Astrocyte (in vitro differentiated cells and primary cell): ENCODE results near the gene PRKG1.

Experiments used
- CTCF ChIP-seq: IDR thresholded peaks from 2 replicates; pipeline ENCODE4 v1.5.1; 2011; ENCODE audit warnings: low read depth, mild to moderate bottlenecking, inconsistent platforms, low read length, moderate library complexity; ENCODE audit not compliant: insufficient read depth
- EZH2 ChIP-seq: IDR thresholded peaks from 2 replicates; pipeline ENCODE4 v1.6.1; 2012; ENCODE audit warnings: mild to moderate bottlenecking, low read length, inconsistent platforms; ENCODE audit not compliant: insufficient read depth

- TF ChIP-seq CTCF (no peak), EZH2 (no peak)
Measured at GRCh38 chr10:51564896-51565510, 490.7 kb downstream of the PRKG1 start.
